OCI-LY1 (cell line): ENCODE data around the gene INHA.

Experiments
- CTCF ChIP-seq: fragments of 200-600 bp; sonication (generic), shearing (Covaris generic); IDR thresholded peaks from 2 replicates; pipeline ENCODE4 v1.5.1; 2017; ENCODE audit warnings: mild to moderate bottlenecking, antibody characterized with exemption, low read length, moderate library complexity, mixed read lengths
- EZH2 ChIP-seq: fragments of 200-600 bp; sonication (generic), shearing (Covaris generic); IDR thresholded peaks from 2 replicates; pipeline ENCODE4 v1.8.0; 2017; ENCODE audit warnings: borderline replicate concordance, mixed run types, mild to moderate bottlenecking, antibody characterized with exemption, low read length, moderate library complexity, mixed read lengths

GRCh38 chr2:219619235-219619634 lies 47.1 kb downstream of the INHA start:
- TF ChIP-seq CTCF = peak; percentile 26; the same call in 1 of the 2 replicates
- TF ChIP-seq EZH2 = no peak
